Epithelial cell of proximal tubule (primary cell): ENCODE measurements around the gene KTI12. TPM values are rescaled to one million over a fixed set of nuclear protein-coding genes. Genes with fewer than 3 reads are reported as not detected.

ENCODE experiments used
- DNase-seq: peaks from one replicate; pipeline ENCODE4 v3.0.0-alpha.2; 2011; ENCODE audit warnings: low read depth
- H3K4me3 ChIP-seq: 2 replicates; pipeline ENCODE4 v1.5.1; 2011; ENCODE audit warnings: low read depth, mild to moderate bottlenecking, low read length
- total RNA-seq: library from RNA; depleted of rRNA; stranded (reverse); fragments of >200 nt; gene quantifications from 2 replicates; pipeline ENCODE4 v1.2.3, GENCODE V29; 2015
- TF ChIP-seq, protein P1 (sequence below): conservative IDR thresholded peaks from 2 replicates; pipeline ENCODE4 v1.5.1; 2012; ENCODE audit warnings: low read depth, mild to moderate bottlenecking, low read length

Gene KTI12
- total RNA-seq, 1 donor from 2014 or later = 10.4 TPM

DNA sequence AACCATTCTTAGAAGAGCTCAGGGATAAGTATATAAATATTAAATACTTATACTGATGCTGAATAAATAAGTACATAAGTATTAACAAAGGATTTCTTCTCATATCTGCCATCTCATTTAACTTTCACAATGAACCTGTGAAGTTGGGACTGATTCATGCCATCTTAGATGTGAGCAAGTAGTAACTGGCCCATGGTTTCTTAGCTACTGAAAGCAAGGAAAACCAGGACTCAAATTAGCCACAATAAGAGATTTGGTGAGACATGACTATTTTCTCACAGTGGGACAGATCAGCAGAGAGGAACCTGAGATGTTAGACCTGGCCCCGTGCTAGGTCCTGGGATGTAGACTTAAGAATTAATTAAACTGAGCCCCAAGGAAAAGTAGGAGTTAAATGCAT lies 34.9 kb downstream of the KTI12 start:
- DNase-seq = no peak
- no peak overlapping the region for H3K4me3 ChIP-seq
- TF ChIP-seq, protein P1, sequence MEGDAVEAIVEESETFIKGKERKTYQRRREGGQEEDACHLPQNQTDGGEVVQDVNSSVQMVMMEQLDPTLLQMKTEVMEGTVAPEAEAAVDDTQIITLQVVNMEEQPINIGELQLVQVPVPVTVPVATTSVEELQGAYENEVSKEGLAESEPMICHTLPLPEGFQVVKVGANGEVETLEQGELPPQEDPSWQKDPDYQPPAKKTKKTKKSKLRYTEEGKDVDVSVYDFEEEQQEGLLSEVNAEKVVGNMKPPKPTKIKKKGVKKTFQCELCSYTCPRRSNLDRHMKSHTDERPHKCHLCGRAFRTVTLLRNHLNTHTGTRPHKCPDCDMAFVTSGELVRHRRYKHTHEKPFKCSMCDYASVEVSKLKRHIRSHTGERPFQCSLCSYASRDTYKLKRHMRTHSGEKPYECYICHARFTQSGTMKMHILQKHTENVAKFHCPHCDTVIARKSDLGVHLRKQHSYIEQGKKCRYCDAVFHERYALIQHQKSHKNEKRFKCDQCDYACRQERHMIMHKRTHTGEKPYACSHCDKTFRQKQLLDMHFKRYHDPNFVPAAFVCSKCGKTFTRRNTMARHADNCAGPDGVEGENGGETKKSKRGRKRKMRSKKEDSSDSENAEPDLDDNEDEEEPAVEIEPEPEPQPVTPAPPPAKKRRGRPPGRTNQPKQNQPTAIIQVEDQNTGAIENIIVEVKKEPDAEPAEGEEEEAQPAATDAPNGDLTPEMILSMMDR = no peak

DNA sequence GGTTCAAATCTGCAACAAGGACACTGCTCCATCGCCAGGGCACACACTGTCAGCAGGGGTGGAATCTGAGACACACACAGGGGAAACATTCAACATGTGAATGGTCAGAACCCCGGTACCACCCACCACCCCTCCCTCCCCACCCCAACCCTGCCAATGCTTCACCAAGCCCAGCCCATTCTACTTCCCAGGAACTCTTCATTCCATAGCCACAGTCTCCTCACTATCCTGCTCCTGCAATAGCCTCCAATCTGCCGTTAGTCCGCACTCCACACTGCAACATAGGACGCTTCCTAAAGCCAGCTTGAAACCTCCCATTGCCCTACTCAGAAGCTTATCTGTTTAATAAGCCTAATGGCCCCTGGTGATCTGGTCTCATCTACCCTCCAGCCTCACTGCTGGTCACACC lies 35.6 kb downstream of the KTI12 start:
- no peak for DNase-seq
- TF ChIP-seq, protein P1 = no peak
- no peak overlapping the region for H3K4me3 ChIP-seq

DNA sequence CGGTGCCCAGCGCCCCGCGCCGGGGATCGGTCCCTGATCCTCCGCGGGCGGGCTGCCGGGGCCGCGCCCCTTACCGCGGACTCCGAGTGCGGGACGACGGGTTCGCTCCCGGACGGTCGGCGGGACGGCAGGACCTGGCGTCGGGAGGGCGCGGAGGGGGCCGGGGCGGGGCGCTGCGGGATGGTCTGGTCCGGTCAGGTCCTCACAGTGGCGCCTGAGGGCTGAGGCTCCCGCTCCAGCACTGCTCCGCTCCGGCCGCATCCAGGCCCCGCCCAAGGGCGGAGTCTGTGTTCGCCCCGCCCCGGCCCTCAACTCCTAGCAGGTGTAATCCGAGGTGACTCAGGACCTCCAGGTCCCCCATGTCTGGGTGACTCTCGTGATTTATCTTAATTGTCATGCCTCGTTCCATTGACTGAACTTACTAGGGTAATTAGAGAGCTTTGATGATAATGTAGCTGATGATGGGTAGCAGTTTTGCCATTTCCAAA lies 43.1 kb downstream of the KTI12 start, which contains the start of gene RAB3B:
Gene RAB3B (minus strand): TSS at position 223 of the 488 bp plus-strand sequence. CDS start 13,583 bp downstream, outside the sequence.
- TF ChIP-seq, protein P1 = no peak
- no peak for DNase-seq
- peak within 1 kb of the TSS; percentile 66 for H3K4me3 ChIP-seq

DNA sequence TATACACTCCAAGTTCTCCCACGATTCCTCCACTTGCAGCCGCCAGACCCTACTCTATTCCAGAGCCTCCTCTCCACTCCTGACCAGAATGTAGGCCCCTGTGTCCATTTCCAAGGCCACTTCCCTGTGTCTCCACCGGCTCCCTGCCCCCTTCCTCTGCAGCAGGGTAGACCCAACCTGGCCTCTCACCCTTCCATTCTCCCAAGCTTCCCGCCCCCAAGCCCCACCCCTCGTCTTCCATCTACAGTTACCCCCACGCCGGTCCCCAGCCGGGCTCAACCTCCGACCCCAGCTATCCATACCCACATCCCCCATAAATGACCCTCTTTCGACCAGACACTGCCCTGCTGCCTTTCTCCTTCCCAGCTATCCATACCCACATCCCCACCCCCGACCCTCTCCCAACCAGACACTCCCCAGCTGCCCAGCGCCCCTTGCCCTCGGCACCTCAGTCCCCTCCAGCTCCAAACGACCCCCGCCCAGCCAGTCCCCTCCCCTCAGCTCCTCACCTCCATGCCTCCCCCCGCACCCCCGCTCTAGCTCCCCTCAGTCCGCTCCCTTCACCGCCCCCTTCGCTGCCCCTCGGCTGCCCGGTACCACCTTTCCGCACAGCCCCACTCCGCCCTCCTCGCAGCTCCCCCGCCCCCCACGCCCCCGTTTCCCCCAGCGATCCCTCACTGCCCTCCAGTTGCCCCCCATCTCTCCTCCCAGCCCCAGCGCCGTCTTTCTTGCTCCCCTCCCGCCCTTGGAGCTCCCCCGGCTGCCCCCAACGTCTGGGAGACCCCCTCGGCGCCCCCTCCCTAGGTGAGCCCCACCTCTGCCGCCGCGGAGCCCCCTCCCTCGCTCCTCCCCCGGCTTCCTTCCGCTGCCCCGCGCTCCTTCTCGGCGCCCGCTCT lies 43.8 kb downstream of the KTI12 start:
- TF ChIP-seq, protein P1 = no peak
- peak overlapping the region; percentile 66 for H3K4me3 ChIP-seq
- no peak for DNase-seq

DNA sequence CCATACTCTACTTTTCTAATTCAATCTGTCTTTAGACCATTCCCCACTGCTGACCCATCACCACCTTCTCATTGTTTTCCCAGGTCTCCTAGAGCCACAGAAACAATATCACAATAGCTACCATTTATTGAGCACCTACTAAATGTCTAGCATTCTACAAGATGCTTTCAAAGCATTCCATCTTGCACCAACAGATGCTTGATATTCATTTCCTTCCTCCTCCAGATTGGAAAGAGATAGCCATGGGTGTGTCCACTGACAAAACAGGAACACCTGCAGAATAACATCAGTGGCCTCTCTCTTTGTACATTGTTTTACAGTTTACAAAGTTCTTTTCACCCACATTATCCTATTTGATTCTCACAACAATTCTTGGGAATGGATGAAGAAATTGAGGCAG lies 45.4 kb downstream of the KTI12 start:
- TF ChIP-seq, protein P1 = no peak
- no peak for DNase-seq
- no peak overlapping the region for H3K4me3 ChIP-seq

DNA sequence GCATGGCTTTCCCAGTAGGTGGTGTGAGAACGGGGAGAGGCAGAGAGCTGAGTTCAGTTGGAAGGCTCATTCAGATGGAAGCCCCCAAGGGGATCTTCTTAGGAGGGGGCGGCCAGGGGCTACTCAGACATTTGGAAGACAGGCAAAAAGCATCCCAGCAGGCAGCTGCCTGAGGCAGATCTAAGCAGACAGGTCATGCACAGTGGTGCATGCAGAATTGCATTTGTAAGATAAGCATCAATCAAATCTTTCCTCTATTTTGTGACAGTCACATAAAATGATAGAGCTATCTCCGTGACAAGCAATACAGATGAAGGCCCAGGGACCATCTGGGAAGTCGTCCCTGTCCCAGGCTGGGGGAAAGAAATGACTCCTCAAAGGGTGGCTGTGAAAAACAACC lies 46.9 kb downstream of the KTI12 start:
- DNase-seq = no peak
- H3K4me3 ChIP-seq = no peak overlapping the region
- TF ChIP-seq, protein P1 = no peak

DNA sequence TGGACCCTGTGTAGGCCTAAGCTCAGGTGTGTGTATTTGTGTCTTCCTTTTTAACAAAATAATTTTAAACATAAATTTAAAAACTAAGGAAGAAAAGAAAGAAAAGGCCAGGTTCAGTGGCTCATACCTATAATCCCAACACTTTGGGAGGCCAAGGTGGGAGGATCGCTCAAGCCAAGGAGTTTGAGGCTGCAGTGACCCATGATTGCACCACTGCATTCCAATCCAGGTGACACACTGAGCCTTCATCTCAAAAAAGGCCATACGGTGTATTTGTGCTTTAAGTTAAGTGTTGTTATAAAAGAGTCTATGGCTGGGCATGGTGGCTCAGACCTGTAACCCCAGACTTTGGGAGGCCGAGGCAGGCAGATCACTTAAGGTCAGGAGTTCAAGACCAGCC lies 51.4 kb downstream of the KTI12 start:
- no peak overlapping the region for H3K4me3 ChIP-seq
- no peak for DNase-seq
- TF ChIP-seq, protein P1 = no peak
